ENCODE data around the gene PPP1R18.
"Not testable (repeated sequence)": the region's sequence is repeated elsewhere in the genome, so short reads cannot be mapped to it uniquely, and the experiment has no call there.

PPP1R18 gene

GRCh38 chr6:30719791-30720737, 33.6 kb upstream of the PPP1R18 start, which contains the start of gene TUBB:
TUBB (plus strand) TSS chr6:30720352; CDS start chr6:30720507, 155 bp downstream.
- DNase-seq, result peak; percentile 93

- DNase-seq, result no peak
Measured at GRCh38 chr6:30719356-30719755, 32.9 kb upstream of the PPP1R18 start.

- DNase-seq, result not testable (repeated sequence)
Measured at GRCh38 chr6:30717845-30718720, 31.6 kb upstream of the PPP1R18 start.

GRCh38 chr6:30717129-30717844, 30.8 kb upstream of the PPP1R18 start, which contains the start of gene MDC1:
MDC1 (minus strand) TSS chr6:30717281; CDS start chr6:30715175, 2,106 bp downstream.
- peak; percentile 96 for DNase-seq

GRCh38 chr6:30716879-30717128, 30.4 kb upstream of the PPP1R18 start:
- no peak for DNase-seq

- DNase-seq, result no peak
Measured at GRCh38 chr6:30714263-30714662, 27.8 kb upstream of the PPP1R18 start.

GRCh38 chr6:30712441-30712945, 26.0 kb upstream of the PPP1R18 start:
- DNase-seq, result no peak

GRCh38 chr6:30711758-30712380, 25.4 kb upstream of the PPP1R18 start:
- no peak for DNase-seq

GRCh38 chr6:30709101-30709868, 22.8 kb upstream of the PPP1R18 start:
- DNase-seq, result no peak

GRCh38 chr6:30707281-30707850, 20.9 kb upstream of the PPP1R18 start:
- DNase-seq, result no peak

- DNase-seq, result no peak
Measured at GRCh38 chr6:30705620-30706019, 19.2 kb upstream of the PPP1R18 start.

- no peak for DNase-seq
Measured at GRCh38 chr6:30703821-30704220, 17.4 kb upstream of the PPP1R18 start.

GRCh38 chr6:30703011-30703410, 16.6 kb upstream of the PPP1R18 start:
- DNase-seq, result no peak

GRCh38 chr6:30700340-30700739, 13.9 kb upstream of the PPP1R18 start:
- DNase-seq, result no peak

- no peak for DNase-seq
Measured at GRCh38 chr6:30696432-30696831, 10.0 kb upstream of the PPP1R18 start.

- no peak for DNase-seq
Measured at GRCh38 chr6:30691208-30691847, 4.9 kb upstream of the PPP1R18 start.

GRCh38 chr6:30690403-30691207, 4.2 kb upstream of the PPP1R18 start, which contains the start of gene NRM:
NRM (minus strand) TSS chr6:30690984; CDS start chr6:30690974, 10 bp downstream.
- DNase-seq, result peak; percentile 78

GRCh38 chr6:30689985-30690384, 3.5 kb upstream of the PPP1R18 start:
- no peak for DNase-seq

- DNase-seq, result no peak
Measured at GRCh38 chr6:30689022-30689865, 2.8 kb upstream of the PPP1R18 start.
